Hematopoietic multipotent progenitor cell treated with erythropoietin and hydrocortisone succinate and interleukin-3 and kit ligand, for 17 days (in vitro differentiated cells): ENCODE results near the gene IPCEF1.
A peak's percentile ranks its signal among the peaks of the same experiment; 100 is the strongest.

Experiments used
- DNase-seq: peaks from one replicate; pipeline ENCODE4 v3.0.0-alpha.2; 2015; ENCODE audit warnings: low spot score

Gene IPCEF1

GRCh38 chr6:154159126-154159525 lies 197.5 kb downstream of the IPCEF1 start:
- no peak for DNase-seq

GRCh38 chr6:154157706-154158105 lies 198.9 kb downstream of the IPCEF1 start:
- no peak for DNase-seq

- DNase-seq: no peak
These were observed 199.5 kb downstream of the IPCEF1 start for GRCh38 chr6:154157082-154157481.

- DNase-seq: no peak
These were observed 200.3 kb downstream of the IPCEF1 start for GRCh38 chr6:154156135-154156896.

GRCh38 chr6:154154389-154154967 lies 202.1 kb downstream of the IPCEF1 start:
- DNase-seq: peak; percentile 48

- DNase-seq: no peak
These were observed 212.8 kb downstream of the IPCEF1 start for GRCh38 chr6:154143753-154144152.

GRCh38 chr6:154140743-154141142 lies 215.9 kb downstream of the IPCEF1 start:
- DNase-seq: no peak

GRCh38 chr6:154139892-154140291 lies 216.7 kb downstream of the IPCEF1 start:
- no peak for DNase-seq

- DNase-seq: no peak
These were observed 217.8 kb downstream of the IPCEF1 start for GRCh38 chr6:154138793-154139192.

GRCh38 chr6:154134471-154135147 lies 222.0 kb downstream of the IPCEF1 start:
- DNase-seq: no peak

- no peak for DNase-seq
These were observed 228.9 kb downstream of the IPCEF1 start for GRCh38 chr6:154127657-154128056.

GRCh38 chr6:154125421-154125820 lies 231.2 kb downstream of the IPCEF1 start:
- DNase-seq: no peak

- no peak for DNase-seq
These were observed 233.2 kb downstream of the IPCEF1 start for GRCh38 chr6:154123155-154123956.

- no peak for DNase-seq
These were observed 234.2 kb downstream of the IPCEF1 start for GRCh38 chr6:154122195-154122925.

GRCh38 chr6:154117485-154117884 lies 239.1 kb downstream of the IPCEF1 start:
- no peak for DNase-seq

GRCh38 chr6:154113392-154113791 lies 243.2 kb downstream of the IPCEF1 start:
- no peak for DNase-seq

GRCh38 chr6:154112181-154112809 lies 244.3 kb downstream of the IPCEF1 start:
- DNase-seq: no peak

- DNase-seq: no peak
These were observed 245.6 kb downstream of the IPCEF1 start for GRCh38 chr6:154111025-154111424.

GRCh38 chr6:154106251-154106650 lies 250.4 kb downstream of the IPCEF1 start:
- no peak for DNase-seq
